ENCODE data around the gene AIP.
A peak's percentile ranks its signal among the peaks of the same experiment; 100 is the strongest.

The AIP gene

DNA sequence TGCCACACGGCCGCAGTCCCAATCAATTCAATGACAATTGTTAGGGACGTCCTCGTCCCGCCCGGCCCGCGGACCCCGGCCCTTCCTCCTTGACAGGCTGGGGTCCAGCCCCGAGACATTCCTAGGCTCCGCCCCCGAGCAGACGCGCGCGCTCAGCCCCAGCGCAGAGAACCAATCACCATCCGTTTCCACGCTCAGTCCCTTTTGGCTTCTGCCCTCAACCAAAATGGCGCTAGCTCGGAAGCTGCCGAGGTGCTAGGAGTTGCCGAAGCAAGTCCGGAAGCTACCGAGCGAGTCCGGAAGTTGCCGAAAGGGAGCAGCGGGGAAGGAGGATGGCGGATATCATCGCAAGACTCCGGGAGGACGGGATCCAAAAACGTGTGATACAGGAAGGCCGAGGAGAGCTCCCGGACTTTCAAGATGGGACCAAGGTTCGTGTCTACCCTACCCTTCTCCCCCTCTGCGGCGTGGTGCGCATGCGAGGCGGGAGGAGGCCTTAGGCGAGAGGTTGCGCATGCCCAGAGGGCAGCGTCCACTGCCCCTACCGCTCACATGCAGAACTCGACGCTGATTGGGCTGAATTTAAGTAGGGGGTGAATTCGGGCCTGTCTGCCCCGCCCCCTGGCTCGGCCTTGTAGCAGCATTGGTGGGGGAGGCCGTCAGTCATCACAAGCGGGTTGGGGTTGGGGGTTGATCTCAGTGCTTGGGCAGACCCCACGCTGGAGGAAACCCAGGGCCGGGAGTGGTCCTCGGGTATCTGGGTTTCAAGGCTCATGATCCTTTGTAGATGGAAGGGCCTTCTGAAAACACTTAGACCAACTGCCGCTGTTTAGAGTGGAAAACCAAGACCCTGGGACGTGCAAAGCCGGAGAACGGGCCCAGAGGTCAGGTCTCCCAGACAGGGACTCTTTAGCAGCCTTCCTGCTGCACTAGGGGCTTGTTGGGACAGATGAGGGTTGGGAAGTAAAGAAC lies at the start of gene AIP:
TSS of gene AIP (plus strand) at position 200 of the 972 bp plus-strand sequence. CDS start at position 333, 133 bp downstream.
- no peaks in the 10 kb centered on the region for H3K9me3 ChIP-seq (ENCODE audit: insufficient read depth, low read length)
- peaks cover 9% of the 10 kb centered on the region; the same call in 1 of the 2 replicates for H4K20me1 ChIP-seq (ENCODE audit: insufficient read depth, low read length)
- H2AFZ ChIP-seq (ENCODE audit: low read depth, low read length) = peak within 1 kb of the TSS; percentile 25
- H3K4me1 ChIP-seq (ENCODE audit: low read length) = peaks cover 56% of the 10 kb centered on the region
- peaks cover 13% of the 10 kb centered on the region for H3K36me3 ChIP-seq (replicated peaks; ENCODE audit: low read depth, low read length)
- peak within 1 kb of the TSS; percentile 82 for H3K27ac ChIP-seq (ENCODE audit: low read length)
- no peak for TF ChIP-seq EZH2phosphoT487 (IDR thresholded peaks at IDR 0.05; ENCODE audit: low read depth)
- TF ChIP-seq, protein P1, sequence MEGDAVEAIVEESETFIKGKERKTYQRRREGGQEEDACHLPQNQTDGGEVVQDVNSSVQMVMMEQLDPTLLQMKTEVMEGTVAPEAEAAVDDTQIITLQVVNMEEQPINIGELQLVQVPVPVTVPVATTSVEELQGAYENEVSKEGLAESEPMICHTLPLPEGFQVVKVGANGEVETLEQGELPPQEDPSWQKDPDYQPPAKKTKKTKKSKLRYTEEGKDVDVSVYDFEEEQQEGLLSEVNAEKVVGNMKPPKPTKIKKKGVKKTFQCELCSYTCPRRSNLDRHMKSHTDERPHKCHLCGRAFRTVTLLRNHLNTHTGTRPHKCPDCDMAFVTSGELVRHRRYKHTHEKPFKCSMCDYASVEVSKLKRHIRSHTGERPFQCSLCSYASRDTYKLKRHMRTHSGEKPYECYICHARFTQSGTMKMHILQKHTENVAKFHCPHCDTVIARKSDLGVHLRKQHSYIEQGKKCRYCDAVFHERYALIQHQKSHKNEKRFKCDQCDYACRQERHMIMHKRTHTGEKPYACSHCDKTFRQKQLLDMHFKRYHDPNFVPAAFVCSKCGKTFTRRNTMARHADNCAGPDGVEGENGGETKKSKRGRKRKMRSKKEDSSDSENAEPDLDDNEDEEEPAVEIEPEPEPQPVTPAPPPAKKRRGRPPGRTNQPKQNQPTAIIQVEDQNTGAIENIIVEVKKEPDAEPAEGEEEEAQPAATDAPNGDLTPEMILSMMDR (IDR thresholded peaks at IDR 0.05; ENCODE audit: low read depth, low read length) = no peak
- peak within 1 kb of the TSS; percentile 95 for H3K4me2 ChIP-seq (ENCODE audit: low read length)
- H3K79me2 ChIP-seq (ENCODE audit: low read length) = peaks cover 38% of the 10 kb centered on the region
- peak within 1 kb of the TSS; percentile 76 for H3K4me3 ChIP-seq (ENCODE audit: low read length)
- H3K27me3 ChIP-seq (ENCODE audit: low read depth, low read length) = 0 out of 2 replicates have a peak, but pooled peaks cover 5% of the 10 kb centered on the region
- H3K9ac ChIP-seq (ENCODE audit: low read length) = peak within 1 kb of the TSS; percentile 68

DNA sequence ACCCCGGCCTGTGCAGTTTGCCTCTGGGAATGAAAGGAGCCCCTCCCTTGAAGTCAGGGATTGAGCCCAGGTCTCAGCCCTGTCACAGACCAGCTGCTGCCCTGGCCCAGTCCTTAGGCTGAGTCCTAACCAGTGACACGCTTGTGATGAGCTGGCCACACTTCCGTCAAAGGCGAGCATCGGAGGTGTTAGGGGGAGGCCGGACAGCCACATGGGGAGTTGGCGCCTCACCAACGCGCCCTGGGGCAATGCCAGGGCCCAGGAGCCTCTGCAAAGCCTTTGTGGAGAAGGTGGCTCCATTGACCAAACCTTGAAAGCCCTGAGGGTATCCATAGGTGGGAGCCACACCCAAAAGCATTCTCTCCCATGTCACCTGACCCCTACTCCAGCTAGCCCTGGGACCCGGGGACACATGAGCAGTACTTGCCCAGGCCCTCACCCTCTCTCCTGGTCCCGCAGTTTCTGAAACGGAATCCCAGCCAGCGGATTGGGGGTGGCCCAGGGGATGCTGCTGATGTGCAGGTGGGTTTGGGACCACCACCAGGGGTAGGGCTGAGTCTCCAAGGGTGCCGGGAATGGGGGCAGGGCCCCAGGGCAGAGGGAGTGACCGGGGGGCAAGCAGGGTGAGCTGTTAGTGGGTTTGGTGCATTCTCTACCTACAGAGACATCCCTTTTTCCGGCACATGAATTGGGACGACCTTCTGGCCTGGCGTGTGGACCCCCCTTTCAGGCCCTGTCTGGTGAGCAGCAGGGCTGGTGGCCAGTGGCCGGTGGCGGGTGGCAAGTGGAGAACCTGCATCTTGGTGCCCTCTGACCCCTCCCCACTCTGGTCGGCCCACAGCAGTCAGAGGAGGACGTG lies 49.1 kb upstream of the AIP start:
- peaks cover 56% of the 10 kb centered on the region for H3K4me1 ChIP-seq (ENCODE audit: low read length)
- H2AFZ ChIP-seq (ENCODE audit: low read depth, low read length) = no peak overlapping the region
- peak overlapping the region; percentile 99 for H3K4me2 ChIP-seq (ENCODE audit: low read length)
- H3K79me2 ChIP-seq (ENCODE audit: low read length) = peaks cover 56% of the 10 kb centered on the region
- H3K4me3 ChIP-seq (ENCODE audit: low read length) = peak overlapping the region; percentile 83
- peaks cover 41% of the 10 kb centered on the region for H3K36me3 ChIP-seq (replicated peaks; ENCODE audit: low read depth, low read length)
- H3K9me3 ChIP-seq (ENCODE audit: insufficient read depth, low read length) = no peaks in the 10 kb centered on the region
- peak overlapping the region; percentile 96 for H3K27ac ChIP-seq (ENCODE audit: low read length)
- no peaks in the 10 kb centered on the region for H4K20me1 ChIP-seq (ENCODE audit: insufficient read depth, low read length)
- no peaks in the 10 kb centered on the region for H3K27me3 ChIP-seq (ENCODE audit: low read depth, low read length)
- no peak for TF ChIP-seq EZH2phosphoT487 (IDR thresholded peaks at IDR 0.05; ENCODE audit: low read depth)
- TF ChIP-seq, protein P1 (IDR thresholded peaks at IDR 0.05; ENCODE audit: low read depth, low read length) = no peak
- peak overlapping the region; percentile 99 for H3K9ac ChIP-seq (ENCODE audit: low read length)

DNA sequence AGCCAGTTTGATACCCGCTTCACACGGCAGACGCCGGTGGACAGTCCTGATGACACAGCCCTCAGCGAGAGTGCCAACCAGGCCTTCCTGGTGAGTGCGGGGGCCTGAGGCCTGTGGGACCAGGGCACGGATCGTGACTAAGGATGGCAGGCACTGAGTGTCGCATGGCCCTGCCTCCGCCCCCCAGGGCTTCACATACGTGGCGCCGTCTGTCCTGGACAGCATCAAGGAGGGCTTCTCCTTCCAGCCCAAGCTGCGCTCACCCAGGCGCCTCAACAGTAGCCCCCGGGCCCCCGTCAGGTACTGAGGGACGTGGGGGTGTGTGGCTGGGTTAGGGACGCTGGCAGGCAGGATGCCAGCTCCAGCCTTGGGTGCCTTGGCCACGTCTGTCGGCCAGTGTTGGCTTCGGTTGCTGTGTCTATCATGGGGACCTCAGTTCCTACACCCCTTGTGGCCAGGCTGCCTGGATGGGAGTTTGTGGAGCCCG lies 48.4 kb upstream of the AIP start:
- TF ChIP-seq, protein P1 (IDR thresholded peaks at IDR 0.05; ENCODE audit: low read depth, low read length) = no peak
- no peak for TF ChIP-seq EZH2phosphoT487 (IDR thresholded peaks at IDR 0.05; ENCODE audit: low read depth)
- Histone ChIP-seq H3K9me3 (ENCODE audit: insufficient read depth, low read length) (no peaks in the 10 kb centered on the region), H2AFZ (ENCODE audit: low read depth, low read length) (no peak overlapping the region), H3K36me3 (replicated peaks; ENCODE audit: low read depth, low read length) (peaks cover 39% of the 10 kb centered on the region), H3K79me2 (ENCODE audit: low read length) (peaks cover 56% of the 10 kb centered on the region), H4K20me1 (ENCODE audit: insufficient read depth, low read length) (no peaks in the 10 kb centered on the region), H3K9ac (ENCODE audit: low read length) (peak overlapping the region; percentile 99), H3K4me2 (ENCODE audit: low read length) (peak overlapping the region; percentile 99), H3K27me3 (ENCODE audit: low read depth, low read length) (no peaks in the 10 kb centered on the region), H3K27ac (ENCODE audit: low read length) (peak overlapping the region; percentile 96), H3K4me1 (ENCODE audit: low read length) (peaks cover 58% of the 10 kb centered on the region), H3K4me3 (ENCODE audit: low read length) (peak overlapping the region; percentile 83)
